ENCODE results near the gene ATXN1.
A peak's percentile ranks its signal among the peaks of the same experiment; 100 is the strongest.

Gene ATXN1

GRCh38 chr6:16508959-16509358 is 252.3 kb downstream of the ATXN1 start:
- no peak for TF ChIP-seq CTCF (conservative IDR thresholded peaks at IDR 0.05; ENCODE audit: low read length)
- no peak for TF ChIP-seq EZH2phosphoT487 (IDR thresholded peaks at IDR 0.05; ENCODE audit: borderline replicate concordance)
- Histone ChIP-seq H3K4me1 (ENCODE audit: insufficient read depth, low read length, poor library complexity, severe bottlenecking) (peaks cover 48% of the 10 kb centered on the region), H3K9me2 (replicated peaks; ENCODE audit: low read depth, low read length) (no peaks in the 10 kb centered on the region), H3K4me3 (ENCODE audit: low read length, poor library complexity, severe bottlenecking) (no peak overlapping the region), H3K27me3 (ENCODE audit: insufficient read depth, low read length, poor library complexity, severe bottlenecking) (no peaks in the 10 kb centered on the region), H4K20me1 (ENCODE audit: insufficient read depth, low read length, poor library complexity, severe bottlenecking) (no peaks in the 10 kb centered on the region), H2AFZ (ENCODE audit: low read length) (no peak overlapping the region), H3F3A (ENCODE audit: low read depth) (no peaks in the 10 kb centered on the region), H3K4me2 (ENCODE audit: low read depth, low read length, poor library complexity, severe bottlenecking) (no peak overlapping the region), H3K9ac (ENCODE audit: low read depth, low read length, poor library complexity, severe bottlenecking) (no peak overlapping the region), H3K36me3 (ENCODE audit: insufficient read depth, low read length) (no peaks in the 10 kb centered on the region), H3K9me3 (ENCODE audit: insufficient read depth, low read depth, low read length) (no peaks in the 10 kb centered on the region), H3K79me2 (ENCODE audit: insufficient read depth, low read length) (no peaks in the 10 kb centered on the region)

DNA sequence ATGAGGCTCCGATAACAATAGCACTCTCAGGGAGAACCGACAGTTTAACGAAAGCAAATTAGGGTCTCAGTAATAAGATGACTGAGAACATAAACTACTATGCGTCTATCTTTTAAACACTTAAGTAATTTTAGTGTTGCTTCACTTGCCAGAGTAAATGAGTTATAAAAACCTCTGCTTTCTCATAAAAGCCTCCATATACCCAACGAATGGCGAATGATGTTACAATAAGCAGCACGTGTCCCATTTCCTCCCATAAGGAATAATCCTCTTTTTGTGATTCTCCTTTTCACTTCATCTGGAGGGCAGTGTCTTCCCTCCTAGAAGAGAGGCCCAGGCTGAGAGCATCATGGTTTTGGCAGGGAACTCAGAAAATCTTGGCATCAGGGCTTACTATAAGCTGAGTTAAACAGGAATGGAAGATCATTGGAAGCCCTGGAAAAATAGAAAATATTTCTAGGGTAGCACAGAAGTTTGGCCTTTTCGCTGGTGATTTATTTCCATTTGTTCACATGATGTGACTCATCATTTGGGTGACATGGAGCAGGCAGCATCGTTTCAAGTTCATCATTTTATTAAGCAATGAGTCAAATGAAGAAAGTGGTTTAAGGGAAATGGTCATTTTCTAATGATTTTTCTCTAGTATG is 255.4 kb downstream of the ATXN1 start:
- Histone ChIP-seq H3K9me2 (replicated peaks; ENCODE audit: low read depth, low read length) (no peaks in the 10 kb centered on the region), H3K4me3 (ENCODE audit: low read length, poor library complexity, severe bottlenecking) (no peak overlapping the region), H2AFZ (ENCODE audit: low read length) (no peak overlapping the region), H3K9ac (ENCODE audit: low read depth, low read length, poor library complexity, severe bottlenecking) (no peak overlapping the region), H3F3A (ENCODE audit: low read depth) (no peaks in the 10 kb centered on the region), H3K79me2 (ENCODE audit: insufficient read depth, low read length) (no peaks in the 10 kb centered on the region), H3K27me3 (ENCODE audit: insufficient read depth, low read length, poor library complexity, severe bottlenecking) (no peaks in the 10 kb centered on the region), H3K4me1 (ENCODE audit: insufficient read depth, low read length, poor library complexity, severe bottlenecking) (peaks cover 39% of the 10 kb centered on the region), H3K4me2 (ENCODE audit: low read depth, low read length, poor library complexity, severe bottlenecking) (no peak overlapping the region), H3K36me3 (ENCODE audit: insufficient read depth, low read length) (no peaks in the 10 kb centered on the region), H4K20me1 (ENCODE audit: insufficient read depth, low read length, poor library complexity, severe bottlenecking) (no peaks in the 10 kb centered on the region), H3K9me3 (ENCODE audit: insufficient read depth, low read depth, low read length) (no peaks in the 10 kb centered on the region)
- no peak for TF ChIP-seq CTCF (conservative IDR thresholded peaks at IDR 0.05; ENCODE audit: low read length)
- no peak for TF ChIP-seq EZH2phosphoT487 (IDR thresholded peaks at IDR 0.05; ENCODE audit: borderline replicate concordance)

DNA sequence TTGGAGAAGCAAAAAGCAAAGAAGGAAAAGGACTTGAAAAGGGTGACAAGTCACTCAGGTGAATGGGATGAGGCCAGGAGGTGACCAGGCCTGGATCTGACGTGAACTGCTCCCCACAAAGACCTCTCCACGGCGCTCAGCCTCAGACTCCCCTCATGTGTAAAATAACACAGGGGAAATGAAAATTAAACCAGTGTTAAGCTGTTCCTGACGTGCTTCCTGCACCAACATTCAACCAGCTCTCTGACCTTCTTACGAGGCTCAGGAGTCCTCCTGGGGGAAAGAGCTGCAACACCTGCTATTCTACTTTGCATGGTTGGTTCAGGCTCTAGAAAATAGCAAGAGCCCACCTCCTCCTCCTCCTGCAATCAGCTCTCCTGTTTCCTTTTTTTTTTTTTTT is 256.7 kb downstream of the ATXN1 start:
- no peaks in the 10 kb centered on the region for H3F3A ChIP-seq (ENCODE audit: low read depth)
- peak overlapping the region; percentile 67 for H3K4me3 ChIP-seq (ENCODE audit: low read length, poor library complexity, severe bottlenecking)
- TF ChIP-seq CTCF (conservative IDR thresholded peaks at IDR 0.05; ENCODE audit: low read length) (no peak), EZH2phosphoT487 (IDR thresholded peaks at IDR 0.05; ENCODE audit: borderline replicate concordance) (no peak)
- no peak overlapping the region for H2AFZ ChIP-seq (ENCODE audit: low read length)
- peak overlapping the region; percentile 13 for H3K9ac ChIP-seq (ENCODE audit: low read depth, low read length, poor library complexity, severe bottlenecking)
- H3K9me2 ChIP-seq (replicated peaks; ENCODE audit: low read depth, low read length) = no peaks in the 10 kb centered on the region
- H3K4me2 ChIP-seq (ENCODE audit: low read depth, low read length, poor library complexity, severe bottlenecking) = peak overlapping the region; percentile 81
- H3K9me3 ChIP-seq (ENCODE audit: insufficient read depth, low read depth, low read length) = no peaks in the 10 kb centered on the region
- no peaks in the 10 kb centered on the region for H4K20me1 ChIP-seq (ENCODE audit: insufficient read depth, low read length, poor library complexity, severe bottlenecking)
- H3K36me3 ChIP-seq (ENCODE audit: insufficient read depth, low read length) = no peaks in the 10 kb centered on the region
- H3K27me3 ChIP-seq (ENCODE audit: insufficient read depth, low read length, poor library complexity, severe bottlenecking) = no peaks in the 10 kb centered on the region
- no peaks in the 10 kb centered on the region for H3K79me2 ChIP-seq (ENCODE audit: insufficient read depth, low read length)
- peaks cover 39% of the 10 kb centered on the region for H3K4me1 ChIP-seq (ENCODE audit: insufficient read depth, low read length, poor library complexity, severe bottlenecking)

Data from Loucy (cell line).